GM18511 (cell line): ENCODE measurements around the gene REC8.
"Not testable (repeated sequence)": the region's sequence is repeated elsewhere in the genome, so short reads cannot be mapped to it uniquely, and the experiment has no call there.

Source experiments
- ATAC-seq: cut with Tn5 transposase; IDR thresholded peaks from one replicate; pipeline ENCODE4 v1.9.1; 2021; ENCODE audit warnings: mild to moderate bottlenecking, moderate library complexity; ENCODE audit not compliant: unreplicated experiment

REC8 gene

GRCh38 chr14:24197056-24197450, 25.2 kb downstream of the REC8 start:
- no peak for ATAC-seq

GRCh38 chr14:24198814-24199524, 27.1 kb downstream of the REC8 start:
- ATAC-seq = no peak

- not testable (repeated sequence) for ATAC-seq
These were observed 30.7 kb downstream of the REC8 start for GRCh38 chr14:24202538-24202937.

- not testable (repeated sequence) for ATAC-seq
These were observed 31.5 kb downstream of the REC8 start for GRCh38 chr14:24203249-24203886.

GRCh38 chr14:24204163-24205146, 32.6 kb downstream of the REC8 start:
- no peak for ATAC-seq

GRCh38 chr14:24206260-24207103, 34.6 kb downstream of the REC8 start:
- ATAC-seq = no peak

GRCh38 chr14:24207104-24207551, 35.2 kb downstream of the REC8 start:
- no peak for ATAC-seq

- ATAC-seq = no peak
These were observed 35.7 kb downstream of the REC8 start for GRCh38 chr14:24207625-24208024.

- no peak for ATAC-seq
These were observed 39.4 kb downstream of the REC8 start for GRCh38 chr14:24211311-24211710.

GRCh38 chr14:24212924-24213865, 41.3 kb downstream of the REC8 start, which contains the start of gene CHMP4A:
TSS of gene CHMP4A (minus strand) at chr14:24213488. CDS start at chr14:24213439, 49 bp downstream.
- peak; percentile 73 for ATAC-seq

- ATAC-seq = no peak
These were observed 42.2 kb downstream of the REC8 start for GRCh38 chr14:24213866-24214662.

- ATAC-seq = peak; percentile 73
These were observed 43.8 kb downstream of the REC8 start, which contains the start of gene MDP1 for GRCh38 chr14:24215495-24216344. TSS of gene MDP1 (minus strand) at chr14:24216066. CDS start at chr14:24215955, 111 bp downstream.

- no peak for ATAC-seq
These were observed 44.4 kb downstream of the REC8 start for GRCh38 chr14:24216345-24216699.

GRCh38 chr14:24216876-24217275, 45.0 kb downstream of the REC8 start:
- ATAC-seq = not testable (repeated sequence)

GRCh38 chr14:24219080-24219479, 47.2 kb downstream of the REC8 start:
- no peak for ATAC-seq

GRCh38 chr14:24219521-24219920, 47.6 kb downstream of the REC8 start:
- no peak for ATAC-seq

- not testable (repeated sequence) for ATAC-seq
These were observed 51.1 kb downstream of the REC8 start for GRCh38 chr14:24222987-24223386.
